HG02588 (cell line): Measurements from ENCODE around the gene PODXL2.

Experiments
- ATAC-seq: cut with Tn5 transposase; IDR thresholded peaks from one replicate; pipeline ENCODE4 v1.9.1; 2021; ENCODE audit warnings: mild to moderate bottlenecking, moderate library complexity; ENCODE audit not compliant: unreplicated experiment

PODXL2 gene

DNA sequence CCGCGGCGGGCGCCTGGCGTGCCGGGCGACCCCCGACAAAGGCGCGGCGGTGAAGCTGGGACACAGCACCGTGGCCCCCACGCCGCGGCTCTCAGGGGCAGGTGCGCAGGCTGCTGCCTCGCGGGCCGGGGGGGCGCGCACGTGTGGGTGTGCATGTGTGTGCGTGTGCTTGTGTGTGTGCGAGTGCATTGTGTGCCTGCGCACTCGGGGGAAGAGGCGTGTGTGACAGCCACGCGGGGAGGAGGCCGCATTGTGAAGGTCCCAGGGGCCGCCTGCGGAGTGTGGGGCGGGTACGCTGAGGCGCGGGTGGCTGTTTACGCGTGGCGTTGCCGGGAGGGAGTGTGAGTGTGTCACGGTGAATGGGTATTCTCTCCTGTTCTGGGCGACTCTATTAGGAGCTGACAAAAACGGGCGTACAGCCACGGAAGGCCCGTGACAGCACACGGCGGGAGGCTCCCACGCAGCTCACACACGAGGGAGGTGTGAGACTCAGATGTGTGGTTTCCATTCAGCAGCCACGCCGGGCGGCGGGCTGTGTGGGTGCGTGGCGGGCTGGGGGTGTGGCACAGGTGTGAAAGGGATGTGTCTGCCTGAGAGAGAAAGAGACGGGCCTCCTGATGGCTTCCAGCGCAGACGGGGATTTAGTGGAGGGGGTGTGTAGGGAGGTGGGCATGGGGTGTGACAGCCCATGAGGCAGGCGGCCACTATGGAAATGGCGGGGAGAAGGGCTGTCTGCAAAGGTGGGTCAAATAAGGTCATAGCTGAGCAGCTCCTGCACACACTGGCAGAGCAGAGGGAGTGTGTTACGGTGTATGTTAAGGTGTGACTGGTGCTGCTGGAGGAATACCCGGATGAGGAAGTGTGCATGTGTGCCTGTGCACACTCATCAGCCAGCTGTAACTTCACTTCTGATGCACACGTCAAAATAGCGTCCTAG is 750 bp downstream of the PODXL2 start:
- peak; percentile 21 for ATAC-seq

DNA sequence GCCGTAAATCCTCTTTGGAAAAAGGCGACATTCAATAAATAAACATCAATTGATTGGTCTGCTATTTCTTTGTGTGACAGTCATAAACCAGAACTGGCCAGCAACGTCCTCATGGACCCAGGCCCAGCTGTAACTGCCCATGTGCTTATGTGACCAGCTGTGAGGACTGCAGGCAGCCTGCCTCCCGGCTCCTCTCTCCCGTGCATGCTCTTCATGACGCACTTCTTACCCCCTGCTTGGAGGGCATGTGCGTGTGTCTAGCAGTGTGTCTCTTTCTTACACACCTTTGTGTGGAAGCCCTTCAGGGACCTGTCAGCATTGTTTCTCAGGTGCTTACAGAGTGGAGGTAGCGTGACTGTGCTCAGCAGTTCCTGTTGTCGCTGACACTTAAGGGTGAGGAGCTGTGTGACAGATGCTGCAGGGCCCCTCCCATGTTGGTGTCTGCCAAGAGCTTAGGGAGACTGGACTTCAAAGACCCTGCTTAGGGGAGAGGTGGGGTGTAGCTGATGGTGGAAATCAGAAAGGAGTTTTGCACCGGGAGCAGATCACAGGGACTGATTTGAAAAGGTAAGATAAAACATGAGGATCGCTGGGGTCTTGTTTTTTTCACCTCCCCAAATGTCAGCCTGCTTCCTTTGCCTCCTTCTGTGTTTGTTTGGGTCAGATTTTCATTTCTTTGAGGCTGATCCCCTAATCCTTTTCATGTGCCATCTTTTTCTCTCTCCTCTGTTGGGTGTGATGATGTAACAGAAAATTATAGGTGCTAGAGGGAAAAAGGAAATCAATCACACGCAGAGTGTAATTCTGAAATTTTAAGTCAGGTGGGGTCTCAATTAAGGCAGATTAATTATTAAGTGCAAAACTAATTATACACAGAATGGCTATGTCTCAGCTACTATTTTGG is 2.1 kb downstream of the PODXL2 start:
- no peak for ATAC-seq

DNA sequence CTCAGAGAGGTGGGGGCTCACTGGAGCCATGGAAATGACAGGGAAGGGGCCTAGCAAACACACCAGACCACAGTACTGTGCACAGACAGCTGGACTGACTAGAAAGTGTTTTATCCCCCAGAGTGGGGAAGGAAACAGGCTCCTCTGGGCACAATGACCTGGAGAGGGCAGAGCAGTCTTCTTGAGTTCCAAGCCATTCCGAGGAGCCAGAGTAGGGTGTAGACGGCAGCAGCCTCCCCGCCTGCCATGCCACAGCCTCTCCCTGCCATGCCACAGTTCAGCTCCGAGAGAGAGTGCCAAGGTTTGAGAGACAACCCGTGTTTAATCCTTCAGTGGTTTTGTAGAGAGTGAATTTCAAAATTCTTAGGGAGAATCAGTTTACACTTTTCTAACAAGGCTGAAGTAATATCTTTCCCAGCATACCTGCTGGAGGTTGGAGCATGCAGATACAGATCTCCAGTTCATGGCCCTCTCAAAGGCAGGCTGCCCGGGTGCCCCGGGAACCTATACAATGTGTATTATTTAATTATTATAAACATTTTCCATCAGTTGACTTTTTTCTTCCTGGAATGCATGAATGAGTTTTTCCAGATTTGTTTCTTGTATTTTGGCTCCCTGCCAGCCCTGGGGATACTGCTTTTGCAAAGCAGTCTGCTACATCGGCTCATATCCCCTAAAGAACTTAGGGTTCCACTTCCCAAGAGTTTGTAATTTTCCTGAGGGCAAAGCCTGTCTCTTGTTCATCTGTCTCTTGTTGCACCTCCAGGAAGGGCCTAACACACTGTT is 3.2 kb downstream of the PODXL2 start:
- ATAC-seq = no peak

DNA sequence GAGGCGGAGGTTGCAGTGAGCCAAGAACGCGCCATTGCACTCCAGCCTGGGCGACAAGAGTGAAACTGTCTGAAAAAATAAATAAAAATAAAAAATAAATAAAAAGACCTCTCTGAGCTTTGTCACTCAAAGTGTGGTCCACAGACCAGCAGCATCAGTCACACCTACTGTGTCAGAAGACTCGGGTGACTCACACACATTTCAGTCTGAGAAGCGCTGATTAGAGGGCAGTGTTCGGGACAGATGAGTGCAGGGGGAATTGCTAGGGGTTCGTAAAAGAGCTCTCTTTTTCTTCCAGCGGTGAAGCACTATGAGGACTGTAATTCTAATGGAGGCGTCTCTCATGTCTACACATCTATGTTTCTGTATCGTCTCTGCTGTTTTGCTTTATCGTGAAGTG is 5.7 kb downstream of the PODXL2 start:
- no peak for ATAC-seq

DNA sequence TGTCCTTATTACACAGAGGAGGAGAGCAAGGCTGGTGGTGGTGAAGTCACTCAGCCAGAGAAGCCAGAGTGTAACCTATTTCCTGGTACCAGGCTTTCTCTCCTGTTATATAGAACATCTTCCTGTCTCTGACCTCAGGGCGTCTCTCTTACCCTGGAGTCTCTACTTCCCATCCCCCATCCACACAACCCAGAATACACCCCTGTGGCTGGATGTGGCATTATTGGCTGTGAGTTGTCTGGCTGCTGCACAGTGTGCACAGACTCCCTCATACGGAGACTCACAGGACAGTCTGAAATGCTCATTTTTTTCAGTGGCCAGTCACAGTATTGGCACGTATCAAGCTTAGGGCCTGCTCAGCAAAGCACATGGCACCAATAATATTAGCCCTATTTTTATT is 8.6 kb downstream of the PODXL2 start:
- no peak for ATAC-seq

DNA sequence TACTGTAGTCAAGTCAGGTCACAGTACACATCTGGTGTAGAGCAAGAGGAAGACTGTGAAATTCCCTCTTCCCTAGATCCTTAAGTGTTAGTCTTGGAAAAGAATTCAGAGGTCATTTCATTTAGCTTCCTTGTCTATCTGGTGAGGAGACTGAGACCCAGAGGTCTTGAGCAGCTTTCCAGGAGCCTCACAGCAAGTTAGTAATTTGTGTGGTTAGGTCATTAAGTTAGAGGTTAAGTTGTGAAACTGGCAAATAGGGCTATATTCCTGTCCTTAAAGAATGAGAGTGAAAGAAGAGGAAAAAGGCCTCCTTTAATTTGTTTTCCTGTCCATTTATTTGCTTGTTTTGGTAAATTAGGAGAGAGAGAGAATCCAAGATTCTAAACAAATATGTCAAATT is 9.0 kb downstream of the PODXL2 start:
- ATAC-seq = no peak

DNA sequence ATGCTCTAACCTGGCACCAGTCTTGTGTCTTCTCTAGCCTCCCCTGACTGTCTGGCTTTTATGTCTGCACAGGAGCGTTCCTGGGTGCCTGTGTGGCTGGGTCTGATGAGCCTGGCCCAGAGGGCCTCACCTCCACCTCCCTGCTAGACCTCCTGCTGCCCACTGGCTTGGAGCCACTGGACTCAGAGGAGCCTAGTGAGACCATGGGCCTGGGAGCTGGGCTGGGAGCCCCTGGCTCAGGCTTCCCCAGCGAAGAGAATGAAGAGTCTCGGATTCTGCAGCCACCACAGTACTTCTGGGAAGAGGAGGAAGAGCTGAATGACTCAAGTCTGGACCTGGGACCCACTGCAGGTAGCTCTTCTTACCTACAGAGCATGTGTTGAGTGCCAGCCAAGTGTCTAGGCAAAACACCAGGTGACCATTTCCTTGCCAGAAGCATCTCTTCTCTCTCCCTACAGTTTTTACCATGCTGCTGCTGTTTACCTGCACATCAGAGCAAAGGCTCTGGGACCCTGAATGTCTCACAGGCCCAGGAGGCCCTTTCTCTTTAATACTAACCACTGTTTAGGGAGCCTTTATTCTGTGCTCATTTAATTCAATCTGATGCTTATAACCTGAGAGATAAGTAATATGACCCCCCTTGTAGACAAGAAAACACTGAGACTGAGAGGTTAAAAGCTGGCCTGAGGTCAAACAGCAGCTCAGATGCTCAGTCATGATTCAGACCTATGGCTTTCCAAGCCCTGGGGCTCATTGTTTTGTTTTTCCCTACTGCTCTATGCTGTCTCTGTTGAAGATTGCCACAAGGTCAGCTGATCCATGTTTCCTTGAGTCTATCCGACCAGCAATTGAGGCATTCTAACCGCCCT is 10.4 kb downstream of the PODXL2 start:
- no peak for ATAC-seq

DNA sequence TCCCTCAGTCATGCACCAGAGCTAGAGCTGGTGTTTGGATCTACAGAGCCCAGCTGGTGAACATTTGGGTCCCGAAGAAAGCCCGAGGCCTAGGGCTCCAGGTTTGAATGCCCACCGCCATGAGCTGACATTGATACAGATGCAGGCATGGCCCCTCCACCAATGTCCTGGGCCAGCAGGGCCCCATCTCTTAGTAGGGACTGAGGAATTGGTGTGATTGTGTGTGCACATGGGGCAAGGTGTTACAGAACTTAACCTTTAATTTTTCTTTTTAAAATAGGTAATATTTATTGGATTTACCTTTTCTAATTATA is 11.0 kb downstream of the PODXL2 start:
- ATAC-seq = no peak

DNA sequence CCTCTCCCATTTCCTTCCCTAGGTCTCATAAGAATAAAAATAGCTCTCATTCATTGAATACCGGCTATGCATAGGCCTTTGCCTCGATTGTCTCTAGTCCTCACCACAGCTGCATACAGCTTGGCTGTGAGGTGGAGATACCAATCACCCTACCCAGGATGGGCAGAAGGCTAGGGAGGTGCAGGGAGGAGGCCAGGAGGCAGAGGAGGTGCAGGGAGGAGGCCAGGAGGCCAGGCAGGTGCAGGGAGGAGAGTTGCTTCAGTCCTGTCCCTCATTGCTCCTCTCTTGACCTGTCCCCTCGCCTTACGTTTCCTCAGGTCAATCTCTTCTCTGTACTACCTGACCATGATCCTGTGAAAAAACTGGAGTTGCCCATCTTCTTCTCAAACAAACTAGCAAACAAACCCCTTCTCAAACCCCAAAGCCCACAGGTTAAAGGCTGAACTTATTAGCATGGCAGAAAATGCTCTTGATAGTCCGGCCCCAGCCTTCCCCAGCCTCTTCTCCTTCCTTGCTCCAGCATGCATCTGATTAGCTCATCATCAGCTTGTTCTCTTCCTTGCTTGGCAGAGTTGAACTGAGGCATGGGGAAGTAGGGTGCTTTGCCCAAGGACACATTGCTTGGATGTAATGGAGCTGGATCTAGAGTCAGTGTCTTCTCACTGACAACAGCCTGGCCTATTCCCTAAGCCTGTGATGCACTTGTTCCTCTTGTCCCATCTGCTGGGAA is 15.8 kb downstream of the PODXL2 start:
- no peak for ATAC-seq

DNA sequence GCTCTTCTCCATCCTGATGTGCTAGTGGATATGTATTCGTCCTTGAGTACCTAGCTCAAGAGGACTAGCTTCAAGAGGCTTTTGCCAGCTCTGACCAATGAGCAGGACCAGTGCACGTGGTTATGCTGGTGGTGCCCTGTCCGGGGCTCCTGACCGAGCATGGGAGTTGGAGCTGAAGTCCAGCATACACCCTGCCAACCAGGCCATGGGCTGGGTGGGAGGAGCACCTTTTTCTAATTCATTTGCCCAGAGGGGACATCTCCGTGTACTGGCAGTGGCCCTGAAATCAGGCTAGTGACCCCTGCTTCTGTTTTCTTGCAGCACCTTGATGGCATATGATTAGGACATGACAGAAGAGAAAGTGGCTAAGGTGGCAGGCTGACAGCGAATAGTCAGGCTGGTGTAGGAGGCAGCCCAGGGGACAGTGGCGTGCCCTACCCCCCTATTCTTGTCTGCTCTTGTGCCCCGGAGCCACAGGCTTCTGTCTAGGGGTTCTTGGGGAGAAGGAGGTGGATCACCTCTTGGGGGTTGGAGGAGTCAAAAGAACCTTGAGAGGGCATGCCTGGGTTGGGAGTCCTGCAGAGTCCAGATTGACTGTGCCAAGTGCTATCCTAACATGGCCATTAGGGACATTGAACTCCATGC is 16.5 kb downstream of the PODXL2 start:
- no peak for ATAC-seq

DNA sequence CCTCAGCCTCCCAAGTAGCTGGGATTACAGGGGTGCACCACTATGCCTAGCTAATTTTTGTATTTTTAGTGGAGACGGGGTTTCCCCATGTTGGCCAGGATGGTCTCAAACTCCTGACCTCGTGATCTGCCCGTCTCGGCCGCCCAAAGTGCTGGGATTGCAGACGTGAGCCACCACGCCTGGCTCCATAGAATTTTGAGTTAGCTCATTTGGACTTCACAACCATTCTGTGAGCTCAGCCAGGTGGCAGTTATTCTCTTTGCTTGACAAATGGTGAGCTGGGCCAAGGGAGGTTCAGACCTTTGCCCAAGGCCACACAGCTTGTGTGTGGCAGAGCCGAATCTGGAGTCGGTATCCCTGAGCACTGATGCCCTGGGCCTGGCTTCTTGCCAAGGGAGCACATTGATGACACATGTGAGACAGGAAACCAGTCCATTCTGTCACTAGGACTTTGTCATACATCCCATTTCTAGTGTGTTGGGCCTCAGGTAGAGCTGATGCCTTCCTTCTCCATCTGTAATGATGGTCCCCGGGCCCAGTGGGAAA is 17.6 kb downstream of the PODXL2 start:
- ATAC-seq = no peak

DNA sequence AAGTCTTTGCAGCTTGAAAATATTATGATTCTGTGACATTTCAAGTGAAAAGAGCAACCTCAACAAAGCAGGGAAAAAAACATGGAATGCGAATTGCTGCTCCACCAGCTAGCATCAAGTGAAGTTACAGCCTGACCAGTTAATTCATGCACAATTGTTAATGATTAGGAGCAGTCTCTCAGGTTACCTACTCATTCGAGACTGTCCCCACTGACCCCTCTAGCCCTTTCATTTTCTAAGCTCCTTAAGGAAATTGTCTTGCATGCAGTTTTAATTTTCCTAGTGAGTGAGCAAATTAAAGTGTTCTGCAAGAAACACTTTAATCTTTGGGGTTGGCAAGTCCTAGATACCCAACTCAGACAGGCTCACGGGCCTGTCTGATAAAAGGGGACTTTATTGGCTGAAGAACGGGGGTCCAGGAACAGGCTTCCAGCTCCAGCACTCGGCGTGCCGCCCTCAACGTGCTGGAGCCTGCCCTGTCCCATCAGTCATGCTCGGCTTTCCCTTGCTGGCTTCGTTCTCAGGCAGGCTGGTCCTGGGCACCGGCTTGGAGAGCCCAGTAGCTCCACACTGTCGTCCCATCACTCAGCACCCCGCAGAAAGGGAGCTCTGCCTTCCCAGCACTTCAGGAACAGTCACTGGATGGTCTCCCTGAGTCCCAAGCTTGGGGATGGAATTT is 18.3 kb downstream of the PODXL2 start:
- ATAC-seq = no peak

DNA sequence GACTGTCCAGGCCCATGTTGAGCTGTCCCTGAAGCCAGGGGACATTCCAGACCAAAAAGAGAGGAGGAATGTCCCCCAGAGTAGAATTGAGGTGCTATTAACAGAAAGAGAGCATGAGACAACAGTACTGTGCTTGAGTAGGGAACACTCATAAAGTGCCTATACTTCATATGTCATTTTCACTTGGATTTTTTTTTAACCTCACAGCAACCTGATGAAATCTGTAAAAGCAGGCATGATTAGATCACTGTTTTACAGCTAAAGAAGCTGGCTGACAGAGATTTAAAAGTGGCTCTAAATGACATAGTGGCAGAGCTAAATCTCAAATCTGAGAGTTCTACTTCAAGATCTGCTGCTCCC is 18.8 kb downstream of the PODXL2 start:
- no peak for ATAC-seq

DNA sequence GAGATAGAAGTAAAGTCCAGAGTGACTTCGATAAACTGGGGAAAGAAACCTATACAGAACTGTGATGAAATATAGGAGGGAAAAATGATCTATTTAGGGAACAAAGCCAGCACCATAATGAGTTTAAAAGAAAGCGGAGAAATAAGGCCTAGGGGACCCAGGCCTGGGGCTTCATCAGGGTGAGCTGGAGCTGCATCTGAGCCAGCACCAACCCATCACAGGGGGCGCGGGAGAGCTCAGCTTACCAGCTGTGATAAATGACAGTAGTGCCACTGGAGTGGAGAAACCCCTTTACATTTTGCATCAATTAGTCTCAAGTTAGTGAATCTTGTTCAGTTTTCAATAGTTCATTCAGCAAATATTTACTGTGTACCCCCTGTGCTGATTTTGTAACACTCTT is 21.3 kb downstream of the PODXL2 start:
- no peak for ATAC-seq

DNA sequence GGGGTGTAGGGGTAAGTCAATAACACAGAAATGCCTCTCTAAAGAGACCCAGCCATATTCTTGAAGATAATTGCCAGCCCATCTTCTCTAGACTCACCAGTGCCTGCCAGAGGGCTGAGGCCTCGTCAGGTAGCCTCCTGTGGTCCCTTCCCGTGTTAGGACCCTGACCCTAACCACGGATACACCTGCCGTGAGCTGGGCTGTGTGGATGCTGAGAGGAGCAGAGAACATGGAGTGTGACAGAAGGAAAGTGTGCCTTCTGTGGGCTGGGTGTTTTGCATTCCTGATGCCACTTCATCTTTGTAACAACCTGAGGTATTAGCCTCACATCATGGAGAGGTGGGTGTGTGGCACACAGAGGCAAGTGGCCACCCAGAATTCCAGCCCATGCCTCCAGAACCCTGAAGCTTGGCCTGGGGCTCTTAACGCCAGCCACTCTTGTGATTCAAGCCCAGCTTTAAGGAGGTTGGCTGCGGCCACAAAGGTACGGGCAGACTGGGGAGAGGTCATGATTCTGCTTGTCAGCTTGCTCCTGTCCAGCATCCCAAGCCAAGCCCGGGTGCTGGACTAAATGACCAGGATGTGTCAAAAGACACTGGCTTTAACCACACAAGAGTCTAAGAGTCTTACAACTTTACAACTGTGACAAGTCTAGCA is 22.7 kb downstream of the PODXL2 start:
- no peak for ATAC-seq

DNA sequence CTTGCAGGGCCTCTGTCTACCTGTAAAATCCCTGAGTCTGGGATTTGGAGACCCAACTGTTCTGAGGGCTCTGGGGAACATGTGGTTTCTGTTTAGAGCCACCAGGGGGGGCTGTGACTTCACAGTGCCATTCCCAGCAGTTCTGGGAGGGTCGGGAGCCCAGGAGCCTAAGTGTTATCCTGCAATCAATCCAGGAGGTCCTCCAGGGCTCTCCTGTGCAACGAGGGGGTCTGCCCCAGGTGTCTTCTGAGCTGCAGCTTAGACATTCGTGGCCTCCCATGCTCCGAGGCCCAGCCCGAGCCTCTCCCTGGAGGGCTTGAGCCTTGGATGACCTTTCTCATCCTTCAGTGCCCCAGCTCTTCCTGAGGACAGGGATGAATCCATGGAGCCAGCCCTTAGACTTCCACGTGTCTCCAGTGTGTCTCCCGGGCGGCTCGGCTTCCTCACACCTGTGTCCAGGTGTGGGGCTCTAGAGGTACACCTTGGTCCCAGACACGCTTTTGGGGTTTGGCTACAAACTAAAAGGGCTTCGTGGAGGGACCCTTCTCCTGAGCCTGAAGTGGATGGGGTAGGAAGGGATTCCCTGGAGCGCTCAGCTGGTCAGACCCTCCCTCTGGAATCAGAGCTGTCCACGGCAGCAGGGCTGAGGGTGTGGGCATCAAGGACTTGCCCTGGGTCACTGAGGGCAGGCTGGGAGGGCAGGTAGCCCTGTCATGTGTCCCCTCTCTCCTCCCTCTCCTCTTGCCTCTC is 23.4 kb downstream of the PODXL2 start:
- no peak for ATAC-seq

DNA sequence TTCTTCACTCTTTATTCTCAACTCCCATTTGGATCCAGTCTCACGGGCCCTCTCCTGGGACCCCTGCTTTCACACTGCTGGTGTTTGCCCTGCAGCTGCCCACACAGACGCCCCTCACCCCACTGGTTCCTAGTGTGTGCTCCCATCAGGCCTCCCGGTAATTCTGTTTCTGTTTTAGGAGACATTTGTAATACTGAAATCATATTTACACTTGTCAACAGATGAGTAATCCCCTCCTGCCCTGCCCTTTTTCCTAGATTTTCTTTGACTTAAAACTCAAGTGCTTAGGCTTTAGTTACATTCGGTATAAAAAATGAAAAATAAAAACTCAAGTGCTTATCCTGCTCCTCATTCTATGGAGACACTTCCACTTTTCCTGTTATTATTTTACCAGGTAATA is 25.4 kb downstream of the PODXL2 start:
- ATAC-seq = no peak
